LNCAP (cell line): ENCODE measurements around the gene SUPT6H.

ENCODE experiments used
- TF ChIP-seq, protein P1 (sequence below): fragments of 450-650 bp; IDR thresholded peaks from 2 replicates; pipeline ENCODE4 v1.5.1; 2017; ENCODE audit warnings: mild to moderate bottlenecking

Gene SUPT6H

GRCh38 chr17:28722417-28723158 lies 60.6 kb downstream of the SUPT6H start:
- TF ChIP-seq, protein P1, sequence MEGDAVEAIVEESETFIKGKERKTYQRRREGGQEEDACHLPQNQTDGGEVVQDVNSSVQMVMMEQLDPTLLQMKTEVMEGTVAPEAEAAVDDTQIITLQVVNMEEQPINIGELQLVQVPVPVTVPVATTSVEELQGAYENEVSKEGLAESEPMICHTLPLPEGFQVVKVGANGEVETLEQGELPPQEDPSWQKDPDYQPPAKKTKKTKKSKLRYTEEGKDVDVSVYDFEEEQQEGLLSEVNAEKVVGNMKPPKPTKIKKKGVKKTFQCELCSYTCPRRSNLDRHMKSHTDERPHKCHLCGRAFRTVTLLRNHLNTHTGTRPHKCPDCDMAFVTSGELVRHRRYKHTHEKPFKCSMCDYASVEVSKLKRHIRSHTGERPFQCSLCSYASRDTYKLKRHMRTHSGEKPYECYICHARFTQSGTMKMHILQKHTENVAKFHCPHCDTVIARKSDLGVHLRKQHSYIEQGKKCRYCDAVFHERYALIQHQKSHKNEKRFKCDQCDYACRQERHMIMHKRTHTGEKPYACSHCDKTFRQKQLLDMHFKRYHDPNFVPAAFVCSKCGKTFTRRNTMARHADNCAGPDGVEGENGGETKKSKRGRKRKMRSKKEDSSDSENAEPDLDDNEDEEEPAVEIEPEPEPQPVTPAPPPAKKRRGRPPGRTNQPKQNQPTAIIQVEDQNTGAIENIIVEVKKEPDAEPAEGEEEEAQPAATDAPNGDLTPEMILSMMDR: no peak

- TF ChIP-seq, protein P1: no peak
Observed at GRCh38 chr17:28723159-28723835, 61.3 kb downstream of the SUPT6H start.

- TF ChIP-seq, protein P1: no peak
Observed at GRCh38 chr17:28724500-28725165, 62.6 kb downstream of the SUPT6H start.

GRCh38 chr17:28725166-28725659 lies 63.2 kb downstream of the SUPT6H start:
- TF ChIP-seq, protein P1: no peak; the same call in 1 of the 2 replicates

DNA sequence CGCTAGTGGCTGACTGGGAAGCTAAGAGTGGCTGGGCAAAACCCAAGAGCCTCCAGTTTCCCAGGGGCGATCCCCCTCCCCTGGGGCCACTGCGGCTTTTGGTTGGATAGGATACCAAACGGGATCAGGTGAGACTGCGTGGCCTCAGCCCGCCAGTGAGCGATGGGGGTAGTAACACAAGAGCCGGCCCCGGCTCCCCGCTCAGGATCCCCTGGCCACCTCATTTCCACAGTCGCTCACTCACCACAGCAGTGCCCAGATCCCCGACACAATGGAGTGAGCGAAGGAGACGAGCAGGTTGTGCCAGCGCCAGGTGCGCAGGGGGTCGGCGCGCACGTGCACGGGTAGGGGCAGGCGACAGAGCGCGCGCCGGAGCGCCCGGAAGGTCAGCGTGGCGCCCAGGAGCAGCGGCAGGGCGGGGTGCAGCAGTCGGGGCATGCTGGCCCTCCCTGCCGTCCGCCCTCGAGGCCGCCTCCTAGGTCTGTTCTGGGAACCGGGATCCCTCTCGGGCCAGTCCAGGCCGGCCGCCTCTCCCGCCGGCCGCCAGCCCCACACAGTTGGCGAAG lies 63.7 kb downstream of the SUPT6H start:
- TF ChIP-seq, protein P1: no peak

- TF ChIP-seq, protein P1: no peak
Observed at GRCh38 chr17:28726226-28726626, 64.2 kb downstream of the SUPT6H start, which contains the start of gene TLCD1. TSS of gene TLCD1 (minus strand) at chr17:28726233. CDS start at chr17:28726097, 136 bp downstream.
